ENCODE results near the gene FOXP1. TPM values are rescaled to one million over a fixed set of nuclear protein-coding genes. Genes with fewer than 3 reads are reported as not detected.

The FOXP1 gene
- total RNA-seq, 1 donor from 2014 or later, result 27.3 TPM

- H4K20me1 ChIP-seq (ENCODE audit: low read depth), result peaks cover 17% of the 10 kb centered on the region
- no peak overlapping the region for H2AFZ ChIP-seq (replicated peaks)
- no peak overlapping the region for H3K4me3 Mint-ChIP-seq
- no peak overlapping the region for H3K4me3 ChIP-seq
- no peak for TF ChIP-seq EZH2 (IDR thresholded peaks at IDR 0.05)
- no peak for TF ChIP-seq EZH2phosphoT487 (IDR thresholded peaks at IDR 0.05)
- no peak for TF ChIP-seq CTCF (IDR thresholded peaks at IDR 0.05)
- peaks cover 13% of the 10 kb centered on the region for H3K36me3 Mint-ChIP-seq
- H3K36me3 ChIP-seq, result no peaks in the 10 kb centered on the region
- no peak overlapping the region for H3K27ac Mint-ChIP-seq
- no peaks in the 10 kb centered on the region for H3K79me2 ChIP-seq (ENCODE audit: low read depth)
- H3K4me1 ChIP-seq, result peaks cover 18% of the 10 kb centered on the region
- H3K9me3 ChIP-seq (ENCODE audit: low read depth), result no peaks in the 10 kb centered on the region
- DNase-seq (ENCODE audit: low spot score), result no peak
- no peak overlapping the region for H3K27ac ChIP-seq
- no peak overlapping the region for H3K9ac ChIP-seq
- H3K9me3 Mint-ChIP-seq, result no peaks in the 10 kb centered on the region
- peaks cover 2% of the 10 kb centered on the region for H3K27me3 Mint-ChIP-seq (ENCODE audit: insufficient read depth, low read depth)
- peaks cover 20% of the 10 kb centered on the region for H3F3A ChIP-seq (ENCODE audit: low read depth)
- peaks cover 25% of the 10 kb centered on the region for H3K4me1 Mint-ChIP-seq
- H3K4me2 ChIP-seq, result no peak overlapping the region
- H3K27me3 ChIP-seq, result no peaks in the 10 kb centered on the region
Measured at GRCh38 chr3:71500696-71501095, 82.8 kb downstream of the FOXP1 start.

GRCh38 chr3:71499227-71499876 lies 84.2 kb downstream of the FOXP1 start:
- Histone ChIP-seq H3K9ac (no peak overlapping the region), H2AFZ (replicated peaks) (no peak overlapping the region), H3K27me3 (no peaks in the 10 kb centered on the region), H3K36me3 (no peaks in the 10 kb centered on the region), H3K27ac (no peak overlapping the region), H4K20me1 (ENCODE audit: low read depth) (peaks cover 15% of the 10 kb centered on the region), H3K4me1 (peaks cover 18% of the 10 kb centered on the region), H3K9me3 (ENCODE audit: low read depth) (no peaks in the 10 kb centered on the region), H3K4me3 (no peak overlapping the region), H3F3A (ENCODE audit: low read depth) (peaks cover 20% of the 10 kb centered on the region), H3K4me2 (no peak overlapping the region), H3K79me2 (ENCODE audit: low read depth) (no peaks in the 10 kb centered on the region)
- Mint-ChIP-seq H3K9me3 (no peaks in the 10 kb centered on the region), H3K4me3 (no peak overlapping the region), H3K4me1 (peaks cover 25% of the 10 kb centered on the region), H3K27ac (no peak overlapping the region), H3K36me3 (peaks cover 10% of the 10 kb centered on the region), H3K27me3 (ENCODE audit: insufficient read depth, low read depth) (no peaks in the 10 kb centered on the region)
- no peak for DNase-seq (ENCODE audit: low spot score)
- TF ChIP-seq CTCF (IDR thresholded peaks at IDR 0.05), result no peak
- no peak for TF ChIP-seq EZH2 (IDR thresholded peaks at IDR 0.05)
- TF ChIP-seq EZH2phosphoT487 (IDR thresholded peaks at IDR 0.05), result no peak

GRCh38 chr3:71498543-71498942 lies 85.0 kb downstream of the FOXP1 start:
- H3K27ac Mint-ChIP-seq, result no peak overlapping the region
- Histone ChIP-seq H3K4me3 (no peak overlapping the region), H3K36me3 (no peaks in the 10 kb centered on the region), H2AFZ (replicated peaks) (no peak overlapping the region), H3K4me1 (peaks cover 18% of the 10 kb centered on the region), H3K27ac (no peak overlapping the region), H3K4me2 (no peak overlapping the region), H3K27me3 (no peaks in the 10 kb centered on the region), H3K79me2 (ENCODE audit: low read depth) (no peaks in the 10 kb centered on the region), H3K9me3 (ENCODE audit: low read depth) (no peaks in the 10 kb centered on the region), H3F3A (ENCODE audit: low read depth) (peaks cover 20% of the 10 kb centered on the region), H3K9ac (no peak overlapping the region), H4K20me1 (ENCODE audit: low read depth) (peaks cover 15% of the 10 kb centered on the region)
- H3K9me3 Mint-ChIP-seq, result no peaks in the 10 kb centered on the region
- no peaks in the 10 kb centered on the region for H3K27me3 Mint-ChIP-seq (ENCODE audit: insufficient read depth, low read depth)
- no peak for DNase-seq (ENCODE audit: low spot score)
- TF ChIP-seq CTCF (IDR thresholded peaks at IDR 0.05) (no peak), EZH2 (IDR thresholded peaks at IDR 0.05) (no peak), EZH2phosphoT487 (IDR thresholded peaks at IDR 0.05) (no peak)
- peaks cover 25% of the 10 kb centered on the region for H3K4me1 Mint-ChIP-seq
- H3K36me3 Mint-ChIP-seq, result peaks cover 10% of the 10 kb centered on the region
- H3K4me3 Mint-ChIP-seq, result no peak overlapping the region

Measured in neural progenitor cell (in vitro differentiated cells).